Measurements from ENCODE around the gene FES. TPM values are rescaled to one million over a fixed set of nuclear protein-coding genes. Genes with fewer than 3 reads are reported as not detected.
"Not testable (repeated sequence)": the region's sequence is repeated elsewhere in the genome, so short reads cannot be mapped to it uniquely, and the experiment has no call there.

Gene FES
- total RNA-seq, 1 experiment from 2014 or later, result 6.7 TPM

DNA sequence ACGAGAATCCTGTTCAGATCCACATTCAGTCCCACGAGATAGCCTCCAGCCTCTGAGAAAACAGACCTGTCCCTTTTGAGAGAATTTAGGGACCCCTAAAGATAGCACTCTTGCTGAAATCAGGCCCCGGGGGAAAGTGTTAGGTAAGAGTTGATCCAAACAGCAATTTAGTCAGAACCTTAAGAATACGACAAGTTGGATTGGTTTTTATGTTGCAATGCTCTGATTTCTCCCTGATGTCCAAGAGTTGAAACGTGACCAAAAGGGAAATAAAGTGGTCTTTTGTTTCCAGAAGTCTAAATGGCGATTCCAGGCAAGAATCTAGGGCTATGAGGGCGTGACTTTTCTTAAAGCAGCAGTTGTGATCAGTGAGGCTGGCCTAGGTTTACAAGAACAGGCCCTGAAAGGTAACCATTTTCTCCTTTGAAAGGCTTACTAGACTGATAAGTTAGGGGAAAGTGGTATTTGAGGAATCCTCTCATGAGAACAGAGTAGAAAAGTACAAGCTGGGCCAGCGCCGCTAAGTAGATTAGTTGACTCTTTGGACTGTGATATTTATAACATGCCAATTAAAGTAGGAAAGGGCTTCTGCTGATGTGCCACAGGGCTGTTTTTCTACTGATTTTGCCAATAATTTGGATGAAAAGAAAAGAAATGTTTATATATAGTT, 23.7 kb downstream of the FES start:
- Histone ChIP-seq H2BK15ac (ENCODE audit: low read depth, low read length) (no peak overlapping the region), H2BK12ac (ENCODE audit: insufficient read length, low read depth, low read length) (no peak overlapping the region), H3K4me1 (ENCODE audit: insufficient read depth, low read length) (peaks cover 3% of the 10 kb centered on the region; the same call in 1 of the 2 replicates), H3K27me3 (ENCODE audit: insufficient read depth, low read length) (no peaks in the 10 kb centered on the region; the same call in 1 of the 2 replicates), H3K4me2 (ENCODE audit: insufficient read depth, insufficient read length, low read length) (no peak overlapping the region), H4K91ac (ENCODE audit: insufficient read length, low read depth, low read length) (no peak overlapping the region), H3K9ac (ENCODE audit: extremely low read depth, insufficient read length, low read length) (no peak overlapping the region), H2BK20ac (ENCODE audit: low read depth, low read length, poor library complexity, severe bottlenecking) (no peak overlapping the region), H3K79me1 (ENCODE audit: insufficient read depth, low read depth, low read length, poor library complexity, severe bottlenecking) (no peaks in the 10 kb centered on the region), H3K23me2 (ENCODE audit: insufficient read length, low read depth, low read length, poor library complexity, severe bottlenecking) (peaks cover 8% of the 10 kb centered on the region), H2AFZ (ENCODE audit: low read length) (no peak overlapping the region), H3K27ac (ENCODE audit: insufficient read length, low read depth, low read length) (no peak overlapping the region), H3K14ac (ENCODE audit: insufficient read depth, low read length) (no peak overlapping the region), H2BK120ac (ENCODE audit: low read depth, low read length, poor library complexity, severe bottlenecking) (no peak overlapping the region), H2AK5ac (ENCODE audit: insufficient read length, low read length) (no peak overlapping the region), H4K5ac (ENCODE audit: insufficient read length, low read depth, low read length) (no peak overlapping the region), H3K79me2 (ENCODE audit: insufficient read depth, low read length) (no peaks in the 10 kb centered on the region), H3T11ph (ENCODE audit: low read length) (no peak overlapping the region), H3K4ac (ENCODE audit: low read depth, low read length) (no peak overlapping the region), H4K20me1 (ENCODE audit: control insufficient read depth, insufficient read depth, insufficient read length) (no peaks in the 10 kb centered on the region), H3K23ac (ENCODE audit: insufficient read length, low read depth, low read length) (no peak overlapping the region), H4K8ac (replicated peaks; ENCODE audit: insufficient read length, low read depth, low read length) (no peak overlapping the region), H3K56ac (ENCODE audit: insufficient read length, low read depth, low read length) (no peak overlapping the region), H3K9me3 (ENCODE audit: control insufficient read depth, low read depth, low read length) (no peaks in the 10 kb centered on the region), H2BK5ac (ENCODE audit: insufficient read length, low read length) (no peak overlapping the region), H3K18ac (ENCODE audit: insufficient read length, low read depth, low read length) (no peak overlapping the region)
- Mint-ChIP-seq H3K4me1 (peaks cover 7 to 8% of the 10 kb centered on the region in 2 experiments), H3K9me3 (no peaks in the 10 kb centered on the region), H3K27me3 (ENCODE audit: low read depth) (peaks cover 15% of the 10 kb centered on the region), H3K27ac (no peak overlapping the region), H3K36me3 (ENCODE audit: insufficient read depth in 1 of 3, low read depth in 3 of 3) (peaks cover 10 to 43% (median 16%) of the 10 kb centered on the region in 3 experiments), H3K4me3 (no peak overlapping the region)
- DNase-seq, result no peak
- TF ChIP-seq, protein P1, sequence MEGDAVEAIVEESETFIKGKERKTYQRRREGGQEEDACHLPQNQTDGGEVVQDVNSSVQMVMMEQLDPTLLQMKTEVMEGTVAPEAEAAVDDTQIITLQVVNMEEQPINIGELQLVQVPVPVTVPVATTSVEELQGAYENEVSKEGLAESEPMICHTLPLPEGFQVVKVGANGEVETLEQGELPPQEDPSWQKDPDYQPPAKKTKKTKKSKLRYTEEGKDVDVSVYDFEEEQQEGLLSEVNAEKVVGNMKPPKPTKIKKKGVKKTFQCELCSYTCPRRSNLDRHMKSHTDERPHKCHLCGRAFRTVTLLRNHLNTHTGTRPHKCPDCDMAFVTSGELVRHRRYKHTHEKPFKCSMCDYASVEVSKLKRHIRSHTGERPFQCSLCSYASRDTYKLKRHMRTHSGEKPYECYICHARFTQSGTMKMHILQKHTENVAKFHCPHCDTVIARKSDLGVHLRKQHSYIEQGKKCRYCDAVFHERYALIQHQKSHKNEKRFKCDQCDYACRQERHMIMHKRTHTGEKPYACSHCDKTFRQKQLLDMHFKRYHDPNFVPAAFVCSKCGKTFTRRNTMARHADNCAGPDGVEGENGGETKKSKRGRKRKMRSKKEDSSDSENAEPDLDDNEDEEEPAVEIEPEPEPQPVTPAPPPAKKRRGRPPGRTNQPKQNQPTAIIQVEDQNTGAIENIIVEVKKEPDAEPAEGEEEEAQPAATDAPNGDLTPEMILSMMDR (conservative IDR thresholded peaks at IDR 0.05), result no peak
- no CpG with 5 or more reads among the region's 9 CpGs for WGBS (ENCODE audit: extremely low coverage, insufficient read length, low lambda C conversion rate)

DNA sequence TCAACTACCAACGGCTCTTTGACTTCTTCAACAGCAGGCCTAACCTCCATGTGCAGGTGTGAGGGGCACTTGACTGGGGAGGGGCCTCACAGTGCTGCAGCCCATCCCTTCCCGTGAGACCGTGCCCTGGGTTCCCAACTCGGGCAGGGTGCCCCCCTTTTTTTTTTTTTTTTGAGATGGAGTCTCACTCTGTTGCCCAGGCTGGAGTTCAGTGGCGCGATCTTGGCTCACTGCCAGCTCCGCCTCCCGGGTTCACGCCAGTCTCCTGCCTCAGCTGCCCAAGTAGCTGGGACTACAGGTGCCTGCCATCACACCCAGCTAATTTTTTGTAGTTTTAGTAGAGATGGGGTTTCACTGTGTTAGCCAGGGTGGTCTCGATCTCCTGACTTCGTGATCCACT, 25.1 kb downstream of the FES start:
- H3K23me2 ChIP-seq (ENCODE audit: insufficient read length, low read depth, low read length, poor library complexity, severe bottlenecking); H2BK15ac ChIP-seq (ENCODE audit: low read depth, low read length); H4K91ac ChIP-seq (ENCODE audit: insufficient read length, low read depth, low read length); H3K4me1 ChIP-seq (ENCODE audit: insufficient read depth, low read length); H3K9ac ChIP-seq (ENCODE audit: extremely low read depth, insufficient read length, low read length); H4K20me1 ChIP-seq (ENCODE audit: control insufficient read depth, insufficient read depth, insufficient read length); H3T11ph ChIP-seq (ENCODE audit: low read length); H3K4me1 Mint-ChIP-seq; H3K9me3 ChIP-seq (ENCODE audit: control insufficient read depth, low read depth, low read length); H3K9me3 Mint-ChIP-seq; DNase-seq; H4K5ac ChIP-seq (ENCODE audit: insufficient read length, low read depth, low read length); H2AK5ac ChIP-seq (ENCODE audit: insufficient read length, low read length); H2BK20ac ChIP-seq (ENCODE audit: low read depth, low read length, poor library complexity, severe bottlenecking); H2BK5ac ChIP-seq (ENCODE audit: insufficient read length, low read length); H3K4ac ChIP-seq (ENCODE audit: low read depth, low read length); H3K27me3 Mint-ChIP-seq (ENCODE audit: low read depth); H3K23ac ChIP-seq (ENCODE audit: insufficient read length, low read depth, low read length); H3K79me2 ChIP-seq (ENCODE audit: insufficient read depth, low read length); H3K79me1 ChIP-seq (ENCODE audit: insufficient read depth, low read depth, low read length, poor library complexity, severe bottlenecking); H2AFZ ChIP-seq (ENCODE audit: low read length); H3K18ac ChIP-seq (ENCODE audit: insufficient read length, low read depth, low read length); H3K56ac ChIP-seq (ENCODE audit: insufficient read length, low read depth, low read length); H2BK12ac ChIP-seq (ENCODE audit: insufficient read length, low read depth, low read length); H3K14ac ChIP-seq (ENCODE audit: insufficient read depth, low read length); H3K4me2 ChIP-seq (ENCODE audit: insufficient read depth, insufficient read length, low read length); H3K27me3 ChIP-seq (ENCODE audit: insufficient read depth, low read length); H3K27ac ChIP-seq (ENCODE audit: insufficient read length, low read depth, low read length); H3K27ac Mint-ChIP-seq; H3K4me3 Mint-ChIP-seq; H2BK120ac ChIP-seq (ENCODE audit: low read depth, low read length, poor library complexity, severe bottlenecking); H4K8ac ChIP-seq (replicated peaks; ENCODE audit: insufficient read length, low read depth, low read length): not testable (repeated sequence)
- no CpG with 5 or more reads among the region's 11 CpGs for WGBS (ENCODE audit: extremely low coverage, insufficient read length, low lambda C conversion rate)
- H3K36me3 Mint-ChIP-seq (ENCODE audit: insufficient read depth in 1 of 3, low read depth in 3 of 3), result peaks cover 10 to 52% (median 19%) of the 10 kb centered on the region in 3 experiments

All from H9 (cell line).